Parathyroid adenoma (tissue), 2 donors: ENCODE results near the gene NOL6.
A peak's percentile ranks its signal among the peaks of the same experiment; 100 is the strongest.

Experiments used
- H2AFZ ChIP-seq: fragments of 300-600 bp; sonication (generic); one replicate; pipeline ENCODE4 v1.7.0; 2017; ENCODE audit warnings: antibody characterized with exemption, mild to moderate bottlenecking
- H3K27ac ChIP-seq: fragments of 300-600 bp; sonication (generic); one replicate; pipeline ENCODE4 v1.7.0; 2017
- H3K27me3 ChIP-seq: fragments of 300-600 bp; sonication (generic); one replicate; pipeline ENCODE4 v1.7.0; 2017; ENCODE audit warnings: low read length; ENCODE audit not compliant: control insufficient read depth, insufficient read depth
- H3K36me3 ChIP-seq: fragments of 300-600 bp; sonication (generic); one replicate; pipeline ENCODE4 v1.7.0; 2017; ENCODE audit warnings: low read length; ENCODE audit not compliant: control insufficient read depth, insufficient read depth
- H3K4me1 ChIP-seq: fragments of 300-600 bp; sonication (generic); one replicate; pipeline ENCODE4 v1.7.0; 2017; ENCODE audit warnings: control low read depth
- H3K4me2 ChIP-seq: fragments of 300-600 bp; sonication (generic); one replicate; pipeline ENCODE4 v1.7.0; 2017; ENCODE audit warnings: low read length
- H3K4me3 ChIP-seq: fragments of 300-600 bp; sonication (generic); one replicate; pipeline ENCODE4 v1.7.0; 2017; ENCODE audit warnings: low read depth, low read length
- H3K79me2 ChIP-seq: fragments of 300-600 bp; sonication (generic); one replicate; pipeline ENCODE4 v1.7.0; 2017; ENCODE audit warnings: control low read depth
- H3K9ac ChIP-seq: fragments of 300-600 bp; sonication (generic); one replicate; pipeline ENCODE4 v1.7.0; 2017; ENCODE audit warnings: mild to moderate bottlenecking
- H3K9me3 ChIP-seq: fragments of 300-600 bp; sonication (generic); one replicate; pipeline ENCODE4 v1.7.0; 2017; ENCODE audit warnings: low read length; ENCODE audit not compliant: control insufficient read depth
- TF ChIP-seq, protein P1 (sequence below): fragments of 300-600 bp; sonication (generic); IDR thresholded peaks from one replicate; pipeline ENCODE4 v1.7.0; 2017; ENCODE audit warnings: antibody characterized with exemption, mild to moderate bottlenecking
- donor health status: primary hyperparathyroidism.

The NOL6 gene

DNA sequence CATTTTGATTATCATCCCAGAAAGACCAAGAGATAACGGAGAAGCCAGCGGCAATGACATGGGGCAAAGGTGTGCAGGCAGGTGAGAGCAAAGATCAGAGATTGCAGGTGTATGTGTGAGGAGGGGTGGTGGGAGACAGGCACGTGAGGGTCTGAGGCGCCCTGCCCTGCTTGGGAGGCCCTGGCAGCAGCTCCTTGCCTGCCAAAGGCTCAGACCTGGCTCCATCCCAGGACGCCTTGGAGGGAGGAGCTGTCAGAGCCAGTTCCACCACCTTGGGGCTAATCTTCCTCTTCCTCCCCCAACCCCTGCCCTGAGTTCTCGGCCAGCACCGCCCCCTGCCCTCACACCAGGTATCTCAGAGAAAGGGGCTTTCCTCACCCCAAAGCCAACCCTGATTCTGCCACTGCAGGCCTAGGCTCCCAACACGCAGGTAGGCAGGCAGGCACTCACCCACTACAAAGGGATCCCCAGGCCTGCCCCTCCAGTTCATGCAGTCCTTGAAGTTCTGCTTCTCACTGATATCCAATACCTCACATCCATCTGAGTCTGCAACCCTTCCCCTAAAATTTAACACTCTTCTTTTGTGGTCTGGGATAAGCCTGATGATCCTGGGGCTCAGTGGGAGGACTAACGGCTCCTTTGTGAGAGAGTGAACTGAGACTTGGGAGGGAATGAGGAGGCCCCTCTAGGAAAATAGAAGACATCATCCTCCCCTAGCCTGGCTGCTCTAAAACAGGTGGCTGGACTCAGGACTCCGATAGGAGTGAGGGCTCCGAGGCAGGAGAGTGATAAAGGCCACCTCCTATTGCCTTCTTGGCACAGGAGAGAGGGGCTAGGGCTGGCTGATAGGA, 28.1 kb downstream of the NOL6 start:
- Histone ChIP-seq H3K4me3 (no peak overlapping the region), H2AFZ (no peak overlapping the region), H3K4me2 (peak overlapping the region; percentile 13), H3K36me3 (no peaks in the 10 kb centered on the region), H3K9me3 (no peaks in the 10 kb centered on the region), H3K27ac (peak overlapping the region; percentile 21), H3K4me1 (peaks cover 17% of the 10 kb centered on the region), H3K79me2 (no peaks in the 10 kb centered on the region), H3K9ac (no peak overlapping the region), H3K27me3 (no peaks in the 10 kb centered on the region)
- TF ChIP-seq, protein P1, sequence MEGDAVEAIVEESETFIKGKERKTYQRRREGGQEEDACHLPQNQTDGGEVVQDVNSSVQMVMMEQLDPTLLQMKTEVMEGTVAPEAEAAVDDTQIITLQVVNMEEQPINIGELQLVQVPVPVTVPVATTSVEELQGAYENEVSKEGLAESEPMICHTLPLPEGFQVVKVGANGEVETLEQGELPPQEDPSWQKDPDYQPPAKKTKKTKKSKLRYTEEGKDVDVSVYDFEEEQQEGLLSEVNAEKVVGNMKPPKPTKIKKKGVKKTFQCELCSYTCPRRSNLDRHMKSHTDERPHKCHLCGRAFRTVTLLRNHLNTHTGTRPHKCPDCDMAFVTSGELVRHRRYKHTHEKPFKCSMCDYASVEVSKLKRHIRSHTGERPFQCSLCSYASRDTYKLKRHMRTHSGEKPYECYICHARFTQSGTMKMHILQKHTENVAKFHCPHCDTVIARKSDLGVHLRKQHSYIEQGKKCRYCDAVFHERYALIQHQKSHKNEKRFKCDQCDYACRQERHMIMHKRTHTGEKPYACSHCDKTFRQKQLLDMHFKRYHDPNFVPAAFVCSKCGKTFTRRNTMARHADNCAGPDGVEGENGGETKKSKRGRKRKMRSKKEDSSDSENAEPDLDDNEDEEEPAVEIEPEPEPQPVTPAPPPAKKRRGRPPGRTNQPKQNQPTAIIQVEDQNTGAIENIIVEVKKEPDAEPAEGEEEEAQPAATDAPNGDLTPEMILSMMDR: no peak

DNA sequence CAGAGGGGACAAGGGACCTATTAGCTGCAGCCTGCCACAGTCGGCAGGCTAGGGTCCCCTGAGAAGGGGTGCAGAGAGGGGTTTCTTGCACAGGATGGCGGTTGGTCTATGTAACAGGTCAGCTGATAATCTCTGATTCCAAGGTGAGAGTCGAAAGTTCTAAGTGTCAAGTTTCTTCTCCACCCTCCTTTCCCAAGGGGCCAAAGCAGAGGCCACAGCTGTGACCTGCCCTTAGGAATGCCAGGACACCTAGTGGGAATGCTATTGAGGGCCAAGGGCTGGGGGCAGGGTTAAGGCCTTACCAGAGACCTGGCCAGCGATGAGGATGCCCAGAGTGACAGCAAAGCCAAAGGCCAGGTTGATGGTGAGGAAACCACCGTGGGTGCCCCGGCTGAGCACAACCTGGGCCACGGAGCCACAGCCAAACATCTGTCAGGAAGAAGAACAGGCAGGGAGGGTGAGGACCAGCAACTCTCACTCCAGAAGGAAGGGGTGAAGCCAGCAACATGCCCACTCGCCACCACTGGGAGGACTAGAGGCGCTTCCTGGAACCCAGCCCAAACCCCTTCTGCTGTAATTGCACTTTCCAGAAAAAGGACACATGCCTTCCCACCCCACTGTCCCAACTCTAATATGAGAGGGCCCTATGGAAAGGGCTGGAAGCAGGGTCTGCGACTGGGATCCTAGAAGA, 30.1 kb downstream of the NOL6 start:
- H3K79me2 ChIP-seq: no peaks in the 10 kb centered on the region
- peaks cover 17% of the 10 kb centered on the region for H3K4me1 ChIP-seq
- H3K9ac ChIP-seq: no peak overlapping the region
- TF ChIP-seq, protein P1: no peak
- no peak overlapping the region for H3K27ac ChIP-seq
- H3K4me3 ChIP-seq: no peak overlapping the region
- no peak overlapping the region for H3K4me2 ChIP-seq
- no peak overlapping the region for H2AFZ ChIP-seq
- no peaks in the 10 kb centered on the region for H3K36me3 ChIP-seq
- no peaks in the 10 kb centered on the region for H3K27me3 ChIP-seq
- no peaks in the 10 kb centered on the region for H3K9me3 ChIP-seq

DNA sequence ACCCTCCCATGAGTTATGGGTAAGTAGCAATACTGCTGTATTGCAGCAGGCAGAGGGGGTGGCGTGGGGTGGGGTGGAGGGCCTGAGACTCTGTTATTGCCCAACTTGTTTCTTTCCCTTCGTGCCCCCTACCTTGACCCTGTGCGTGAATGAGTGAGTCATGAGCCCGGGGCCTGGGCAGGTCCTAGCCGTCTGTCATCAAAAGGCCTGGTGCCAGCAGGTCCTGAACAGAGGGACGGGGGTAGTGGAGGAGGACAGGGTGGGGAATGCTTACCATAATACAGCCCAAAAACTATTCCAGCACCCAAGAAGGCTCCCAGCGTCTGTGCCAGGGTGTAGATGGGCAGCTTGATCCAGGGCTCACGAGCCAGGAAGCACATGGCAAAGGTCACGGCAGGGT, 30.7 kb downstream of the NOL6 start:
- no peak overlapping the region for H3K9ac ChIP-seq
- H3K4me2 ChIP-seq: no peak overlapping the region
- no peak overlapping the region for H3K27ac ChIP-seq
- TF ChIP-seq, protein P1: no peak
- H3K9me3 ChIP-seq: no peaks in the 10 kb centered on the region
- H3K4me3 ChIP-seq: no peak overlapping the region
- H3K27me3 ChIP-seq: no peaks in the 10 kb centered on the region
- no peaks in the 10 kb centered on the region for H3K36me3 ChIP-seq
- no peak overlapping the region for H2AFZ ChIP-seq
- H3K4me1 ChIP-seq: peaks cover 17% of the 10 kb centered on the region
- no peaks in the 10 kb centered on the region for H3K79me2 ChIP-seq

DNA sequence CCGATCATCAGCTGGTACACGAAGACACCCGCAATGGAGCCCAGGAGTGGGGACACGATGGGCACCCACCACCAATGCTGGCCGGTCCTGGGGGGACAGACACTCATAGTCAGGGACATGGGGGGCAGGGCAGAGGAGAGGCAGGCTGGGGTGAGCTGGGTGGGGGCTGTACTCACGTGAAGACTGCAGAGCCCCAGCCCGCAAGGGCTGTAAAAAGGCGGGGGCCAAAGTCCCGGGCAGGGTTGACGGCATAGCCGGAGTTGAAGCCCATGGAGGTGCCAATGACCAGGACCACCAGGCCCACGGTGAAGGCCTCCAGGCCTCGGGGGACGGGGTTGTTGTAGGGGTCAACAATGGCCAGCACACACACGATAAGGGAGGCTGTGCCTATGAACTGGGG, 31.6 kb downstream of the NOL6 start:
- TF ChIP-seq, protein P1: no peak
- H3K79me2 ChIP-seq: no peaks in the 10 kb centered on the region
- H2AFZ ChIP-seq: no peak overlapping the region
- H3K9ac ChIP-seq: no peak overlapping the region
- no peak overlapping the region for H3K4me3 ChIP-seq
- no peaks in the 10 kb centered on the region for H3K27me3 ChIP-seq
- no peak overlapping the region for H3K4me2 ChIP-seq
- peaks cover 17% of the 10 kb centered on the region for H3K4me1 ChIP-seq
- H3K9me3 ChIP-seq: no peaks in the 10 kb centered on the region
- no peaks in the 10 kb centered on the region for H3K36me3 ChIP-seq
- no peak overlapping the region for H3K27ac ChIP-seq
